Esophagus squamous epithelium (tissue), 5 donors: ENCODE measurements around the gene RABL2B. TPM values are rescaled to one million over a fixed set of nuclear protein-coding genes. Genes with fewer than 3 reads are reported as not detected.

Experiments used
- DNase-seq: peaks from one replicate; lab custom pipeline; 2025; lab: John Stamatoyannopoulos, UW
- H3K27ac ChIP-seq, 4 donors: fragments of 200-600 bp; sonication (generic); one replicate each; pipeline ENCODE4 v1.5.1; 2016 to 2019; ENCODE audit warnings: mild to moderate bottlenecking in 1 of 4
- H3K27me3 ChIP-seq, 4 donors: fragments of 200-600 bp; sonication (generic); 1 replicate in 3 of 4; 2 replicates in 1 of 4; pipeline versions ENCODE4 v1.5.1 to v1.6.0; 2017 to 2021; ENCODE audit warnings: antibody characterized with exemption in 1 of 4
- H3K36me3 ChIP-seq, 3 donors: fragments of 200-600 bp; sonication (generic); one replicate each; pipeline ENCODE4 v1.5.1; 2016 to 2019
- H3K4me1 ChIP-seq, 3 donors: fragments of 200-600 bp; sonication (generic); one replicate each; pipeline ENCODE4 v1.5.1; 2017 to 2019
- H3K4me3 ChIP-seq, 4 donors: fragments of 200-600 bp; sonication (generic); 1 replicate in 3 of 4; 2 replicates in 1 of 4; pipeline ENCODE4 v1.5.1; 2016 to 2019; ENCODE audit warnings: mild to moderate bottlenecking in 2 of 4, moderate library complexity in 1 of 4
- H3K9me3 ChIP-seq, 3 donors: fragments of 200-600 bp; sonication (generic); one replicate each; pipeline ENCODE4 v1.5.1; 2016 to 2019
- POLR2A ChIP-seq, 4 donors: fragments of 450-650 bp; IDR thresholded peaks; one replicate each; pipeline ENCODE4 v1.6.1; 2017; ENCODE audit warnings: antibody characterized with exemption in 4 of 4, mild to moderate bottlenecking in 4 of 4, moderate library complexity in 3 of 4
- WGBS, 2 donors: methylation state at CpG; one replicate each; pipeline ENCODE4 v1.1.5; 2018; 5-methylcytosine and 5-hydroxymethylcytosine counted together
- intact Hi-C: fragments of 100-400 bp; cut with DNase I; formaldehyde crosslinking; loops from one replicate; pipeline ENCODE4 v1.15.0; 2022
- total RNA-seq, 4 donors: library from RNA; depleted of rRNA; stranded (reverse); fragments of >200 nt; gene quantifications; one replicate each; pipeline ENCODE4 v1.1.0, GENCODE V29; 2016
- TF ChIP-seq, protein P1 (sequence below), 6 experiments: fragments of 450-650 bp in 4 of 6; fragments of 200-600 bp in 2 of 6; sonication (generic) in 2 of 6; IDR thresholded peaks; one replicate each; pipeline ENCODE4 v1.5.1; 2016 to 2019; ENCODE audit warnings: antibody characterized with exemption in 6 of 6, mild to moderate bottlenecking in 4 of 6, moderate library complexity in 4 of 6
- donor health status: DM: yes; HTN: yes; CAD: no.

Gene RABL2B
- total RNA-seq, 4 donors from 2014 or later = 8.0 to 15.1 (median 10.7) TPM

DNA sequence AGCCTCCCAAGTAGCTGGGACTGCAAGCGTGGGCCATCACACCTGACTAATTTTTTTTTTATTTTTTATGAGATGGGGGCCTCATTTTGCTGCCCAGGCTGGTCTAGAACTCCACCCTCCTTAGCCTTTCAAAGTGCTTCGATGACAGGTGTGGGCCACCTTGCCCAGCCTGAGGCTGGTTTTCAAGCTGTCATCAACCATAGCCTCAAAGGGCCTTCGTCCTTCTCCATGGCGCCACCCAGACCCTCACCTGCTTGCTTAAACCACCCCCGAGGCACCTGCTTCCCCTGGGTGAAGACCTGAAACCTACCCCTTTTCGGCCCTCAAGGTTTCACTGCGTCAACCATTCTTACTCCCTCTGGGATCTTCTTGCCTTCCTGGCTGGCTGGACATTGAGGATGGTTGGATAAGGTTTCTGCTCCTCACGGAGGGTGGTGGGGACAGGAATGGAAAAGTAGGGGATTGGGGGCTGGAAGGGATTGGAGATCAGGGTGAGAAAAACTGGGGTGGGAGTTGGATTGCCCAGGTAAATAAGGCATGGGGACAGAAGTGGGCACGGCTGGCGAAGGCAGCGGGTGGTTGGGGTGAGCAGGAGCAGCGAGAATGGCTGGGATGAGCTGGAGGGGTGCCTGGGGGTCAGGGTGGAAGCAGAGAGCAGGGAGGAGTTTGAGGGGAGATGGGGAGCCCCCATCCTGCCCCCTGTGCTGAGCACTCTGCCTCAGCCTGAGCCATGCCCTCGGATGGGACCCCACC, 48.3 kb downstream of the RABL2B start:
- H3K27me3 ChIP-seq = peaks cover 0 to 31% (median 0%) of the 10 kb centered on the region in 4 donors
- H3K36me3 ChIP-seq = no peaks in the 10 kb centered on the region
- H3K4me1 ChIP-seq = peaks cover 5 to 29% (median 8%) of the 10 kb centered on the region in 3 donors
- 83 to 90% methylated on average over 11 to 12 of the region's 13 CpGs for WGBS, 2 donors
- DNase-seq = no peak
- H3K27ac ChIP-seq = no peak overlapping the region
- H3K4me3 ChIP-seq = no peak overlapping the region
- H3K9me3 ChIP-seq = no peaks in the 10 kb centered on the region
- intact Hi-C loops = no loop called here
- no peak for TF ChIP-seq POLR2A (IDR thresholded peaks at IDR 0.05)
- TF ChIP-seq, protein P1, sequence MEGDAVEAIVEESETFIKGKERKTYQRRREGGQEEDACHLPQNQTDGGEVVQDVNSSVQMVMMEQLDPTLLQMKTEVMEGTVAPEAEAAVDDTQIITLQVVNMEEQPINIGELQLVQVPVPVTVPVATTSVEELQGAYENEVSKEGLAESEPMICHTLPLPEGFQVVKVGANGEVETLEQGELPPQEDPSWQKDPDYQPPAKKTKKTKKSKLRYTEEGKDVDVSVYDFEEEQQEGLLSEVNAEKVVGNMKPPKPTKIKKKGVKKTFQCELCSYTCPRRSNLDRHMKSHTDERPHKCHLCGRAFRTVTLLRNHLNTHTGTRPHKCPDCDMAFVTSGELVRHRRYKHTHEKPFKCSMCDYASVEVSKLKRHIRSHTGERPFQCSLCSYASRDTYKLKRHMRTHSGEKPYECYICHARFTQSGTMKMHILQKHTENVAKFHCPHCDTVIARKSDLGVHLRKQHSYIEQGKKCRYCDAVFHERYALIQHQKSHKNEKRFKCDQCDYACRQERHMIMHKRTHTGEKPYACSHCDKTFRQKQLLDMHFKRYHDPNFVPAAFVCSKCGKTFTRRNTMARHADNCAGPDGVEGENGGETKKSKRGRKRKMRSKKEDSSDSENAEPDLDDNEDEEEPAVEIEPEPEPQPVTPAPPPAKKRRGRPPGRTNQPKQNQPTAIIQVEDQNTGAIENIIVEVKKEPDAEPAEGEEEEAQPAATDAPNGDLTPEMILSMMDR (IDR thresholded peaks at IDR 0.05) = no peak

DNA sequence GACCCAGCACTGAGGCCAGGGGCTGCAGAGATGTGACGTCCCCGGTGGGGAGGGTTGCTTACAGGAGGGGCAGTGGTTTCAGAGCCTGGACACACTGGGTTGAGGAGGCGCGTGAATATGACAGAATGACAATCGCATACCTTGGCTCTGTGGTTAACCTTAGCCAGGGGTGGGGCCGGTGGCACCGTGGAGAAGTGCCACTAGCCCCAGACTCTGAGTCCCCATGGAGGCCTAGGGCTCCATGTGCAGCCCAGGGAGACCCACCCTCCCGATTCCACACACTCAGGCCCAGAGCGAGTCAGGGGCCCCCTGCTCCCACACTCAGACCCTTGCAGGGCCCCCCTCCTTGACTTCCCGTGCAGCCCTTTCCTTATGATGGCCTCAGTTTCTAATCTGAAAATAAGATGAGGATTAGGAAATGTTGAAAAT, 49.1 kb downstream of the RABL2B start:
- WGBS, 2 donors = 70 to 80% methylated on average over 4 to 6 of the region's 10 CpGs
- no peak for DNase-seq
- Histone ChIP-seq H3K4me1 (peaks cover 5 to 29% (median 8%) of the 10 kb centered on the region in 3 donors), H3K4me3 (no peak overlapping the region), H3K27ac (no peak overlapping the region), H3K36me3 (no peaks in the 10 kb centered on the region), H3K27me3 (peaks cover 0 to 37% (median 0%) of the 10 kb centered on the region in 4 donors), H3K9me3 (no peaks in the 10 kb centered on the region)
- intact Hi-C loops = no loop called here
- TF ChIP-seq POLR2A (IDR thresholded peaks at IDR 0.05) = no peak

DNA sequence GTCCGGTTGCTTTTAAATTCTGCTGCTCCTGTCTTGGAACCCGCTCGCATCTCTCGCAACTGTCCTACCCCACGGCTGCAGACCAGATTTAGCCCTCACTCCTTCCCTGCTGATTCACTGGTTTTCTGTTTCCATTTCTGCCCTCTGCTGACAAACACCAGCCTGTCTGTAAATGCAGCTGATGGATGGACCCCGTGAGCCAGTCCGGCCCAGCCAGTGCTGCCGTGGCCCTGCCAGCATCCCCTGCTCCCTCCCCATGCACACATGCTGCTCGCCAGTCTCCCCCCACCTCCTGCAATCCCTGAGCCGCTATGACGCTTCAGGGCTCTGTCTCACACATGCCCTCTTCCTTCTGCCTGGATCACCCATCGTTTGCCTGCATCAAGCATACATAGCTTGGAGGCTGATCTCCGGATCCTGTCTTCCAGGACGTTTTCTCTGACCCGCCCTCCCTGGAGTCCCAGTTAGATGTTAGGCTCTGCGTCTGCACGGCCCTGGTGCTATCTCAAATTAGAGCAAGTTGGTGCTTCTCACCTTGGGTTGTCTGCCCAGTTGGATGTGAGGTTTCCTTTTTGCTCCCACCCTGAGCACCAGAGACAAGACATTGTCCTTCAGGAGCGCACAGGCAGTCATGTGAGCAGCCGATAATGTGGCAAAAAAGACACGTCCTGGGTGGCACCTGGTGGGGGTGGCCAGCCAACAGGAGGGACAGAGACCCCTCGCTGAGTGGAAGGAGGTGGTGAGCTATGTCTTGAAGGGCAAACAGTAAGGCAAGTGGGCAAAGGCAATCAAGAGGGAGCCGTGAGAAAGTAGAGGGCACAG, 49.7 kb downstream of the RABL2B start:
- Histone ChIP-seq H3K36me3 (peaks cover 0 to under 1% (median 0%) of the 10 kb centered on the region in 3 donors), H3K9me3 (no peaks in the 10 kb centered on the region), H3K4me1 (peaks cover 5 to 29% (median 8%) of the 10 kb centered on the region in 3 donors), H3K27me3 (peaks cover 0 to 37% (median 0%) of the 10 kb centered on the region in 4 donors), H3K4me3 (no peak overlapping the region), H3K27ac (no peak overlapping the region)
- TF ChIP-seq, protein P1 (IDR thresholded peaks at IDR 0.05) = no peak
- TF ChIP-seq POLR2A (IDR thresholded peaks at IDR 0.05) = no peak
- DNase-seq = no peak
- WGBS, 2 donors = 43 to 55% methylated on average over 20 of the region's 22 CpGs
- intact Hi-C loops = no loop called here

DNA sequence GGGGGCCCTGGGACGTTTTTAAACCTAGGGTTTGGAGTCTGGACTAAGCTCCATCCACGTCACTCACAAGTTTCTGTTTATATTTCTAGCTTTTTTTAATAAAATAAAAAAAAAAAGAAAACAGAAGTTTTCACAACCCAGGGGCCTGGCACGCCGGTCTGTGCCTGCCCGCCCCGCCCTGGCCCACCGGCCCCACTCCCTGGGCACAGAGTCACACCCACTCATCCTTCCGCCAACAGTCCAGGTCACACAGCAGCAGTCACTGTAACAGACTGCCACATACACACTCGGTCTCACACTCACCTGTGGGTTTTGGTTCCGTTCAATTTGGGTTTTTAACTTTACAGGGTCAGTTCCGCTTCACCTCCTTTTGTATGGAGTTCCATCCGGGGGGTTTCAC, 50.8 kb downstream of the RABL2B start:
- H3K4me3 ChIP-seq = no peak overlapping the region
- H3K9me3 ChIP-seq = no peaks in the 10 kb centered on the region
- DNase-seq = no peak
- intact Hi-C loops = no loop called here
- WGBS, 2 donors = 64 to 70% methylated on average over 11 to 12 of the region's 12 CpGs
- H3K27ac ChIP-seq = no peak overlapping the region
- H3K4me1 ChIP-seq = peaks cover 5 to 37% (median 8%) of the 10 kb centered on the region in 3 donors
- TF ChIP-seq POLR2A (IDR thresholded peaks at IDR 0.05) = no peak
- TF ChIP-seq, protein P1 (IDR thresholded peaks at IDR 0.05) = no peak
- H3K27me3 ChIP-seq = peaks cover 0 to 30% (median 0%) of the 10 kb centered on the region in 4 donors
- peaks cover 0 to 11% (median 0%) of the 10 kb centered on the region in 3 donors for H3K36me3 ChIP-seq

DNA sequence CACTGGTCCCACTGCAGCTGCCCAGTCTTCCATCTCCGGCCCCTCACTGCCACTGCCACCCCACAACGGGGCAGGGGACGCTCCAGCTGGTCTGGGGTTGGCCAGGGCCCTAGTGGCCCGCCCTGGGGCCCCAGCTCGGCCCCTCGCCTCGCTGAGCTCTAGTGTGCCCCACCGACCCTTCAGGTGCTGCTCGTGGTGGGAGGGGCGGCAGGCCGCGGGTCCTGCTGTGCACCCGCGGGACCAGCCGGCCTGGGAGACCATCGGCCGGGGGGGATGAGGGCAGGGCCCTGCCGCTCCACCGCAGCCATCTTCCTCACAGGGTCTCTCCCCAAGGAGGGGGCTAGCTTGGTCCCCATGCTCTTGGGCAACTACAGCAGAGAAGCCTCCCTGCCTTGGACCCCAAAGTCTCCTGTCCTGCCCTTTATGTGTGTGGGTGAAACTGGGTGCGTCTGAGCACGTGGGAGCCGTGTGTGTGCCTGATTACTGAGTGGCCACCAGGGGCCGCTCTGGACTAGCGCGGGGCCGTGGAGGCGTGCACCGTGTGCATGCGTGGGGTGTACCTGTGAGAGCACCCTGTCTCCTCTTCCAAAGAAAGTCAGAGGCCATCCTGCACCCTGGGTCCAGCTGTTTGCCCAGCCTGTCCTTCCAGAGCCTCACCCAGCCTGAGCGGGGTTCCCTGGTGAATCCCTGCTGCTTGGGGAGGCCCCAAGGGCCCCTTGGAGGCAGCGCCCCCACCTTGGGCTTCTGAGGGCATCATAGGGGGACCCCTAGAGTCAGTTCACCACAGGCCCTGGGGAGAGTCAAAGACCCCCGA, 51.4 kb downstream of the RABL2B start:
- peaks cover 0 to 17% (median 0%) of the 10 kb centered on the region in 3 donors for H3K36me3 ChIP-seq
- intact Hi-C loops = no loop called here
- no peak for DNase-seq
- H3K4me3 ChIP-seq = peak overlapping the region in 1 of 4 donors; percentile 35
- TF ChIP-seq, protein P1 (IDR thresholded peaks at IDR 0.05) = peak; percentile 35 to 94 (median 82)
- TF ChIP-seq POLR2A (IDR thresholded peaks at IDR 0.05) = no peak
- peaks cover 5 to 37% (median 8%) of the 10 kb centered on the region in 3 donors for H3K4me1 ChIP-seq
- no peak overlapping the region for H3K27ac ChIP-seq
- WGBS, 2 donors = 61 to 64% methylated on average over 3 to 9 of the region's 32 CpGs
- peaks cover 0 to 29% (median 0%) of the 10 kb centered on the region in 4 donors for H3K27me3 ChIP-seq
- no peaks in the 10 kb centered on the region for H3K9me3 ChIP-seq
